Cardiac ventricle fibroblast (primary cell): ENCODE data around the gene SERINC2. TPM values are rescaled to one million over a fixed set of nuclear protein-coding genes. Genes with fewer than 3 reads are reported as not detected.

Experiments
- total RNA-seq: library from RNA; depleted of rRNA; stranded (reverse); fragments of >200 nt; gene quantifications from 2 replicates; pipeline ENCODE4 v1.2.3, GENCODE V29; 2015

The SERINC2 gene
- total RNA-seq: 0.68 and 3.7 TPM in 2 replicates

GRCh38 chr1:31412732-31413404, at the start of gene SERINC2:
SERINC2 (plus strand) TSS chr1:31413213; CDS start chr1:31413266, 53 bp downstream.

GRCh38 chr1:31373056-31373896, 39.7 kb upstream of the SERINC2 start, which contains the start of gene FABP3:
FABP3 (minus strand) TSS chr1:31373076; CDS start chr1:31373014, 62 bp downstream.

Other genes with a start within 250 kb of the SERINC2 start
- gene NKAIN1, start 173.3 kb upstream of the SERINC2 start, total RNA-seq: 0.50 and 1.1 TPM in 2 replicates
- gene SNRNP40, start 116.4 kb upstream of the SERINC2 start, total RNA-seq: 31.0 and 33.5 TPM in 2 replicates
- 24.4 and 25.3 TPM in 2 replicates for gene ZCCHC17, start 116.2 kb upstream of the SERINC2 start, total RNA-seq
- gene FABP3, start 40.1 kb upstream of the SERINC2 start, total RNA-seq: 2.4 TPM in 1 of 2 replicates, not detected in the other
- 9.4 and 12.2 TPM in 2 replicates for gene TINAGL1, start 163.3 kb downstream of the SERINC2 start, total RNA-seq
- gene HCRTR1, start 204.5 kb downstream of the SERINC2 start, total RNA-seq: not detected in 2 replicates
- gene PEF1, start 231.7 kb downstream of the SERINC2 start, total RNA-seq: 47.7 and 53.0 TPM in 2 replicates